K562 (cell line): ENCODE results near the gene KNDC1. TPM values are rescaled to one million over a fixed set of nuclear protein-coding genes. Genes with fewer than 3 reads are reported as not detected.

ENCODE experiments used
- BDP1 ChIP-seq: IDR thresholded peaks from 3 replicates; pipeline ENCODE4 v1.6.1; 2011; ENCODE audit not compliant: insufficient read length, insufficient read depth
- CBX8 ChIP-seq: fragments of 200-600 bp; sonication (generic); IDR thresholded peaks from 2 replicates; pipeline ENCODE4 v1.6.1; 2012; ENCODE audit warnings: borderline replicate concordance, mixed run types, low read depth, mild to moderate bottlenecking, moderate library complexity, mixed read lengths, low read length, control low read depth, inconsistent platforms; ENCODE audit not compliant: poor library complexity, severe bottlenecking; ENCODE audit errors: extremely low read depth
- GABPB1 ChIP-seq: sonication (generic); formaldehyde crosslinking; IDR thresholded peaks from 2 replicates; pipeline ENCODE4 v1.8.0; 2022; ENCODE audit warnings: mild to moderate bottlenecking, missing genetic modification reagents
- HINFP ChIP-seq: fragments of 450-650 bp; conservative IDR thresholded peaks from 2 replicates; pipeline ENCODE4 v1.6.1; 2016; ENCODE audit warnings: missing genetic modification characterization, low read depth, mild to moderate bottlenecking, control low read depth, missing compliant biosample characterization
- HNRNPL ChIP-seq: fragments of 200-400 bp; formaldehyde crosslinking; IDR thresholded peaks from 2 replicates; pipeline ENCODE4 v1.6.1; 2017; ENCODE audit warnings: low read depth, mild to moderate bottlenecking, low read length
- NBN ChIP-seq: fragments of 450-650 bp; IDR thresholded peaks from 2 replicates; pipeline ENCODE4 v1.6.1; 2016; ENCODE audit warnings: low read depth, mild to moderate bottlenecking
- RAD51 ChIP-seq: fragments of 450-650 bp; IDR thresholded peaks from 2 replicates; pipeline ENCODE4 v1.7.1; 2016; ENCODE audit warnings: low read depth, mild to moderate bottlenecking, borderline replicate concordance
- RNF2 ChIP-seq: sonication (generic); IDR thresholded peaks from 2 replicates; pipeline ENCODE4 v1.6.1; 2016
- SPI1 ChIP-seq: IDR thresholded peaks from 2 replicates; pipeline ENCODE4 v1.6.1; 2011; ENCODE audit warnings: low read depth, low read length, control low read depth, borderline replicate concordance
- SRSF3 ChIP-seq: fragments of 200-400 bp; formaldehyde crosslinking; IDR thresholded peaks from 2 replicates; pipeline ENCODE4 v1.6.1; 2016; ENCODE audit warnings: mild to moderate bottlenecking, low read length, moderate library complexity; ENCODE audit not compliant: insufficient read depth
- ZNF830 ChIP-seq: fragments of 250-450 bp; sonication (Bioruptor Pico); IDR thresholded peaks from 2 replicates; pipeline ENCODE4 v1.5.0; 2021; ENCODE audit warnings: mild to moderate bottlenecking
- polyA plus RNA-seq, 8 experiments: library from polyadenylated mRNA; depleted of rRNA in 4 of 8; stranded (reverse) in 5 of 8; unstranded in 3 of 8; fragments of >200 nt; fragmentation: Nextera tagmentation in 2 of 8; fragmentation: Illumina TruSeq in 1 of 8; extraction: Ambion mirVana in 2 of 8; extraction: Trizol in 1 of 8; gene quantifications; 2 replicates each; pipeline versions ENCODE4 v1.2.1 to v1.2.3, GENCODE V29; 2011 to 2014; ENCODE audit warnings: inconsistent platforms in 1 of 8, missing spikeins in 1 of 8
- total RNA-seq, 7 experiments: library from RNA; depleted of rRNA in 6 of 7; stranded (reverse); fragments of >200 nt in 6 of 7; fragmentation: Illumina TruSeq in 2 of 7; extraction: Trizol in 2 of 7; gene quantifications; 2 replicates each; pipeline versions ENCODE4 v1.2.1 to v1.2.3, GENCODE V29; 2011 to 2021; ENCODE audit warnings: low replicate concordance in 1 of 7
- TF ChIP-seq, protein P1 (sequence below), 2 experiments: fragments of 450-650 bp in 1 of 2; IDR thresholded peaks; 2 replicates each; pipeline ENCODE4 v1.6.1; 2011 to 2017; ENCODE audit warnings: low read depth in 2 of 2, antibody characterized with exemption in 1 of 2, borderline replicate concordance in 1 of 2, low read length in 1 of 2, mild to moderate bottlenecking in 1 of 2, mixed read lengths in 1 of 2; ENCODE audit not compliant: control insufficient read depth in 1 of 2
- TF ChIP-seq, protein P2 (sequence below): fragments of 450-650 bp; IDR thresholded peaks from 2 replicates; pipeline ENCODE4 v1.6.1; 2016; ENCODE audit warnings: low read depth, mild to moderate bottlenecking, moderate library complexity

KNDC1 gene
- total and polyA plus RNA-seq, 9 of the 15 experiments (the other 6 are each of a cell fraction or from before 2014, with no cell fraction given) = 0.07 to 0.26 (median 0.11) TPM; not detected in 6

GRCh38 chr10:133161486-133162109, 1.6 kb downstream of the KNDC1 start (continued):
- TF ChIP-seq, protein P1, sequence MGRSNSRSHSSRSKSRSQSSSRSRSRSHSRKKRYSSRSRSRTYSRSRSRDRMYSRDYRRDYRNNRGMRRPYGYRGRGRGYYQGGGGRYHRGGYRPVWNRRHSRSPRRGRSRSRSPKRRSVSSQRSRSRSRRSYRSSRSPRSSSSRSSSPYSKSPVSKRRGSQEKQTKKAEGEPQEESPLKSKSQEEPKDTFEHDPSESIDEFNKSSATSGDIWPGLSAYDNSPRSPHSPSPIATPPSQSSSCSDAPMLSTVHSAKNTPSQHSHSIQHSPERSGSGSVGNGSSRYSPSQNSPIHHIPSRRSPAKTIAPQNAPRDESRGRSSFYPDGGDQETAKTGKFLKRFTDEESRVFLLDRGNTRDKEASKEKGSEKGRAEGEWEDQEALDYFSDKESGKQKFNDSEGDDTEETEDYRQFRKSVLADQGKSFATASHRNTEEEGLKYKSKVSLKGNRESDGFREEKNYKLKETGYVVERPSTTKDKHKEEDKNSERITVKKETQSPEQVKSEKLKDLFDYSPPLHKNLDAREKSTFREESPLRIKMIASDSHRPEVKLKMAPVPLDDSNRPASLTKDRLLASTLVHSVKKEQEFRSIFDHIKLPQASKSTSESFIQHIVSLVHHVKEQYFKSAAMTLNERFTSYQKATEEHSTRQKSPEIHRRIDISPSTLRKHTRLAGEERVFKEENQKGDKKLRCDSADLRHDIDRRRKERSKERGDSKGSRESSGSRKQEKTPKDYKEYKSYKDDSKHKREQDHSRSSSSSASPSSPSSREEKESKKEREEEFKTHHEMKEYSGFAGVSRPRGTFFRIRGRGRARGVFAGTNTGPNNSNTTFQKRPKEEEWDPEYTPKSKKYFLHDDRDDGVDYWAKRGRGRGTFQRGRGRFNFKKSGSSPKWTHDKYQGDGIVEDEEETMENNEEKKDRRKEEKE (IDR thresholded peaks at IDR 0.05; ENCODE audit: borderline replicate concordance in 1 of 2, control insufficient read depth in 1 of 2, low read depth in 2 of 2, low read length in 1 of 2) = no peak
- no peak for TF ChIP-seq HNRNPL
- TF ChIP-seq ZNF830 = no peak
- no peak for TF ChIP-seq RAD51
- no peak for TF ChIP-seq BDP1
- TF ChIP-seq NBN = no peak
- no peak for TF ChIP-seq RNF2
- TF ChIP-seq, protein P2, sequence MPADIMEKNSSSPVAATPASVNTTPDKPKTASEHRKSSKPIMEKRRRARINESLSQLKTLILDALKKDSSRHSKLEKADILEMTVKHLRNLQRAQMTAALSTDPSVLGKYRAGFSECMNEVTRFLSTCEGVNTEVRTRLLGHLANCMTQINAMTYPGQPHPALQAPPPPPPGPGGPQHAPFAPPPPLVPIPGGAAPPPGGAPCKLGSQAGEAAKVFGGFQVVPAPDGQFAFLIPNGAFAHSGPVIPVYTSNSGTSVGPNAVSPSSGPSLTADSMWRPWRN = no peak
- no peak for TF ChIP-seq HINFP
- no peak for TF ChIP-seq GABPB1 (CRISPR knock-in tag)
- no peak for TF ChIP-seq SPI1
- TF ChIP-seq CBX8 = no peak
- TF ChIP-seq SRSF3 = no peak
- TF ChIP-seq, all 486 proteins: peak for 0
